ENCODE data around the gene PHLPP1.
A peak's percentile ranks its signal among the peaks of the same experiment; 100 is the strongest.

Gene PHLPP1

DNA sequence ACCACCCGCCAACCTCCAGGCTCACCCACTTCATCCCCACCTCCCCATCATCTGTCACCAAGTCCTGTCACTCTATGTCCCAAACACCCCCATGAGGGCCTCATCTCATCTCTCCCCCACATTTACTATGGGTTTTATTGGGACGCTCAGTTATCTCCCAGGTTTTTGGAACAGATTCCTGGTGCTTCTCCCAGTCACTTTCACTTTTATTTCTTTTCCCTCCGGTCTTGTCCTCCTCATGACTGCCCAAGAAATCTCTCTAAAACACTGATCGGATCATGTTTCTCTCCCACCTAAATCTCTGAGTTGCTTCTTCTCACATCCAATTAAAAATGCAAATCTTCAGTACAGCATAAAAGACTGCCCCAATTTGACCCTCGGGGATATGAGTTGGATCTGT, 273.1 kb downstream of the PHLPP1 start:
- no peak for DNase-seq

DNA sequence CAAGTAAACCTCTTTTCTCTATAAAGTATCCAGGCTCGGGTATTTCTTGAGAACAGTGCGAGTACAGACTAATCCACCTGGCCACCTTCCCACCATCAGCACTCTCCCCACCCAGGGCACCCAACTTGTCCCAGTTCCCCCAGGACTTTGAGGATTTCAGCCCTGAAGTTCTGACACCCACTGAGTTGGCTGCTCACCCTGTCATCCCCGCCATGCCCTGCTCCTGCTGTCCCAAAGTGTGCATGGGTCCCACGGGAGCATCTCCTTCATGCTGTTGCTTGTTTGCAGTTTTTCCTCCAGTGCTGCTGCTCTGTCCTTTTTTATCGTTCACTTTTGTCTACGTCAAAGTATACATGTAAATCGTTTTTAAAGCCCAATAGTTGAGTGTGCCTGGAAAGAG, 273.9 kb downstream of the PHLPP1 start:
- DNase-seq, result no peak

DNA sequence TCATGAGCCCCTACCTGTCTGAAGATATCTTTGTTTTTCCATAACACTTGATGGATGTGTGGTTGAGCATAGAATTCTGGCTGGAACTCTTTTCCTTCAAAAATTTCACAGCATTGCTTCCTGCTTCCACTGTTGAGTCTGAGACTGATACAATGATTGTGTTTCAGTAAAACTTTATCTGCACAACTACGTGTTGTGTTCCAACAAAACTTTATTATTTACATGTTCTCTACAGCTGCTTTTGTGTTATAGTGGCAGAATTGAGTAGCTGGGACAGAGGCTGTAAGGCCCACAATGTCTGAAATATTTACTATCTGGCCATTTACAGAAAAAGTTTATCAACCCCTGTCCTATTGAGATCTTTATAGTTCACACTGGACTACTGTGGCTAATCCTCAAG, 275.3 kb downstream of the PHLPP1 start:
- DNase-seq, result no peak

DNA sequence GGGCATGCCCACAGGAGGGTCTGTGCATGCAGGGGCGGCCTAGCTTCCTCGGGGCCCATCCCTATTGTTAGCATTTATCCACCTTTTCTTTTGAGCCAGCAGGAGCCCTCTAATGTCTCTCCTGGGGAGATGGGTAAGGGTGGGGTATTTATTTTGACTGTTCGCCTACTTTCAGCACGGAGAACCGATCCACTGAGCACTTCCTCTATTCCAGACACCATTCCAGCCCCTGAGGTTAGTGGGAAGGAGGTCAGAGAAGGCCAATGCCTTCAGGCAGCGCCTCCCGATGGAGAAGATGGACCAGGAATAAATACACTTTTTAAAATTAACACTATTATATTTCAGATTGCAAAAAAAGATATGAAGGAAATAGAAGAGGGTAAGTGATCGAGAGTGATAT, 276.0 kb downstream of the PHLPP1 start:
- DNase-seq, result no peak

DNA sequence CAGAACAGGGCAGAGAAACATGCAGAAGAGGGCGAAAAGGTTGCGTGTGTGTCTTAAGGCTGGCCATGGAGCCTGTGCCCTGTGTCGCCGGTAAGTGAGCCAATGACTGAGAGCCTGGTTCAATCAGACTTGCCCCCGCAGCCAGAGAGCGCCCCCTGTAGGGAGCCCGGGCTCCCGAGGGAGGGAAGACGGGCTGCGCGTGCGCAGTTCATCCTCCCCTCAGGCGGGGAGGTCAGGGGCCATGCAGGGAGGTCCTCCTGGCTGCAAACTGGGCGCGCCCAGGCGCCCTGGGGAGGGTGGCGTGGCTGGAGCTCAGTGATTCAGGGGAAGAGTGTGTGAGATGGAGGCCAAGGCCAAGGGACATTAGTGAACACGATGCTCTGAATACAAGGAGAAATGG, 276.6 kb downstream of the PHLPP1 start:
- DNase-seq, result no peak

DNA sequence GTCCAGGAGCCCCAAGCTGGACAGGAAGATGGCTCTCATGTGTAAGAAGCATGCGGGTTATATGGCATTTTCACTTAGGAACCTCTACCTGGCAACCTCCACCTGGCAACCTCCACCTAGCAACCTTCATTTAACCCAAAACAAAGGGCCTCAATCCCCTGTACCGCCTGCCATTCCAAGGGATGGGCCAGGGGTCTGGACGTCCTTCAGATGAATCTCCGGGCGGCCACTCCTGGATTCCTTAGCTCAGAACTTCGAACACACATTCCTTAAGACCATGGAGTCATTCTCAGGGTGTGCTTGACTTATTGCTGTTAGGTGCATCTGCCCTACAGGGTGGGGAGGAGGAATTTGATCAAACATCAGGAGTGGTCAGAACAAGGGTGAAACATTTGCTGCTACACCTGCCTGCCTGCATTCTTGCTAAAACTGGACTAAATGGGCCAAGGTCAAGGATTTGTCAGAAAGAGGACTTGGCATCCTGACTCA, 277.6 kb downstream of the PHLPP1 start:
- DNase-seq, result no peak

DNA sequence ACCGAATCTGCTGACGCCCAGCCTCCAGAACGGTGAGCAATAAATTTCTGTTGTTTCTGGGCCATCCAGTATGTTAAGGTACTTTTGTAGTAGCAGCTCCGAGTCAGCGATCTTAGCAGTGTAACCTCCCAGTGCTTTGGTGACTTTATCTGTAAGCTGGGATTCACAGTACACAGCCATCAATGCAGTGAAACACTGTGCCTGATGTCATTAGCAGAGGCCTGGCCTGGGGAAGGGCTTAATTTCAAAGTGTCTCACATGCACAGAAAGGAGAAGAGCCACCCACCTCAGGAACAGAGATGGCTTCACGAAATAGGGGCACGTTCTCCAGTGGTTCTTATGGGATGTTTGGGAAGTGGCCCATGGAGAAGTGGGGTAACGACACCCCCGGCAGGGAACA, 281.2 kb downstream of the PHLPP1 start:
- no peak for DNase-seq

DNA sequence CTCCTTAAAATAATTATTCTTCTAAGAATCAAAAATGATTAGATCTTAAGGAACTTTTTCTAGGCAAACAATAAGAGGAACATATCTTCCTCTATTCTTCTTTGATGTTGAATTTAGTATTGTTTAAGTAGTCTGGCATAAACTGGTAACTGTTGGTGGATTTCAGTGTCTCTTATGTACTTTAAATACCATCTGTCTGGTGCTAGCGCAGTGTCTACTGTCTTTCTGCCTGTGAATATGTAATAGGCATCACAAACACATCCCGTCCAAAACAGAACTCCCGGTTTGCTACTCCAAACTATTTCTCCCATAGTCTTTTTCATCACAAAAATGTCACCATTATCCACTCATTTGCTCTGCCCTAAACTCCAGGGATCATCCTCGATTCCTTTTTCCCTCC, 281.7 kb downstream of the PHLPP1 start:
- no peak for DNase-seq

DNA sequence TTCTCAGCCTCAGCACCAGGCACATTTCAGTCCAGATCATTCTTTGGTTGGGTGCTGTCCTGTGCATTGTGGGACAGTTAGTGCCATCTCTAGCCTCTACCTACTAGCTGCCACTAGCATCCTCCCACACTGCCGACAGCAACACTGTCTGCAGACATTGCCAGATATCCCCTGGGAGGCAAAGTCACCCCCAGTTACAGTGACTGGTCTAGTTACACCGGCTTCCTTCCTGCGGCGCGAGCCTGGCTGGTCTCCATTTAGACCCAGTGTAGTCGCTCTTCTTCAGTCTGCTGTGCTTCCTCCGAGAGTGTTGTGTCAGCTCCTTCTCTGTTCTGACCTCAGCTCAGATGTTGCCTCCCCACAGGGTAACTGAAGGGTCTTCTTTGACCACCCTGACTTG, 283.1 kb downstream of the PHLPP1 start:
- no peak for DNase-seq

DNA sequence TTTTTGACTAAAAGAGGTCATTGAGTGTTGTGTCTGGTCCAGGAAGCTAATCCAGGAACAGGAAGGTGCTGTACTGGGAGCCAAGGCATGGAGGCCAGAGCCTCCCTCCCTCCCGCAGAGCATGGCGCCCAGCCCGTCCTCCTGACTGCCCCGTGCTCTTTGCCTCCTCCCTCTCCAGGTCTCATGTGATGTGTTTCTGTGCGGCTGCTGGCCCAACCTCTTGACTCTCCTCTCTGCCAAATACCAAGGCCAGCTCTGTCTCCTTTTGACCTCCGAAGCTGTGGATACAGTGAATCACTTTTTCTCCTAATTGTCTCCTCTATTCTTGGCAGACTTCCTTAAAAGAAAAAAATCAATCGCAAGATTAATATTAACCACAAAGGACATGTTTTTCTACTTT, 284.1 kb downstream of the PHLPP1 start:
- DNase-seq, result no peak

DNA sequence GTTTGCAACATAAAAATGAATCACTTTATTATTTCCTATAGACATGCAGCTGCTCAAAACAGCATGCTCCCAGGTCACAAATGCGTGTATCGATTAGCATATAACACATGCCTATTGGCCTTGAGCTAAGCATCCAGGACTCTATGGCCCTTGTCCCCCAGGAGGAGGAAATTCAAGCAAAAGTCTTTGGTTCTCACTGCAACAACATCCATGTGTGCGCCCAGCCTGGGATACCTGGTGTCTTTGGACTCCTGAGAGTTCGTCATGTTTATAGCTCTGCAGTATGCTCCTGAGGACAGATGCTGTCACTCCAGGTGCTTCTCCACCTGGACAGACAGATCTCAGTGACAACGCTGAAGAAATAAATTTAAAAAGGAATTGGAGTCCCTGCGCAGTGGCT, 284.6 kb downstream of the PHLPP1 start:
- no peak for DNase-seq

DNA sequence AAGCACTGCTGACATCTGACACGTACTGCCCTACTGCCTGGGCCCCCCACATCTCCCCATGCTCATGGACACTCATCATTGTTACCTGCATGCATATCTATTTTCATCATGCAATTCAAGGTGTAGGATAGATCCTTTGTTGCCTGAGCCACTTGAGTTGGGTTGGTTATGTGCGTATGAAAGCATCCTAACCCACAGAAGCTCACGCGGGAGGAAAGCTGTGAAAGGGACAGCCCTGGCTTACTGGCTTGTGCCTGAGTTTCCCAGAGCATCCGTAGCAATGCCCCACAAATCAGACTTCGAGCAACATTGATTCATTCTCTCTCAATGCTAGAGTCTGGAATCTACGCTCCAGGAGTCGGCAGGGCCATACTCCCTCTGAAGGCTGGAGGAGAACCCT, 285.5 kb downstream of the PHLPP1 start:
- DNase-seq, result no peak

DNA sequence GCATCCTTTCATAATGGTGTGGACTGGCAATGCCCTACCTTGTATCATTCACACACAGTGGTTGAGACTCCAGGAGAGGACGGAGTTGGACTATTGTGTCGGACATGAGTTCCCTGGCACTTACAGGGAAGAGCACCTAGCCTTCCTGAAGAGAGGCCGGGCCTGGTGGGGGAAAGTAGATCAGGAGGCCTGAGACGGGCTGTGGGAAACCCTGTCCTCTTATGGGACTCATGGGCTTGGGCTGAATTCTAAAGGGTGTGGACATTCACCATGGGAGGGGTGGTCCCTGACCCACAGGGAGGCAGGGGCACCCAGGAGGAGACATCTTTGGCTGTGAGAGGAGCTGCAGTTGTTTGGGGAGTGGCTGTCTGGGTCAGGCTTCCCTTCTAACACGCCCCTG, 286.5 kb downstream of the PHLPP1 start:
- no peak for DNase-seq

DNA sequence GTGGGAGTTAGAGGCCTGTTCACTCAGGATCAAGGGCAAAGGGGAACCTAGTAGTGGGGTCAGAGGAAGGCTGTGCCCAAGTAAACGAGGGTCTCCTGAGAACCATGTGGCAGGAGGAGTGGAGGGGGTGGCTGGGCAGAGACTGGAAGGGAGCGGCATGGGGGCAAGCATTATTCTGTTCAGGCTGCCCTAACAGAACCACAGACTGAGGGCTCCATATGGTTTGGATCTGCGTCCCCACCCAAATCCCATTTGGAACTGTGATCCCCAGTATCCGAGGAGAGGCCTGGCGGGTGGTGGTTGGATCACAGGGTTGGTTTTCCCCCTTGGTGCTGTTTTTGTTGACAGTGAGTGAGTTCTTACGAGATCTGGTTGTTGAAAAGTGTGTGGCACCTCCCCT, 287.0 kb downstream of the PHLPP1 start:
- no peak for DNase-seq

DNA sequence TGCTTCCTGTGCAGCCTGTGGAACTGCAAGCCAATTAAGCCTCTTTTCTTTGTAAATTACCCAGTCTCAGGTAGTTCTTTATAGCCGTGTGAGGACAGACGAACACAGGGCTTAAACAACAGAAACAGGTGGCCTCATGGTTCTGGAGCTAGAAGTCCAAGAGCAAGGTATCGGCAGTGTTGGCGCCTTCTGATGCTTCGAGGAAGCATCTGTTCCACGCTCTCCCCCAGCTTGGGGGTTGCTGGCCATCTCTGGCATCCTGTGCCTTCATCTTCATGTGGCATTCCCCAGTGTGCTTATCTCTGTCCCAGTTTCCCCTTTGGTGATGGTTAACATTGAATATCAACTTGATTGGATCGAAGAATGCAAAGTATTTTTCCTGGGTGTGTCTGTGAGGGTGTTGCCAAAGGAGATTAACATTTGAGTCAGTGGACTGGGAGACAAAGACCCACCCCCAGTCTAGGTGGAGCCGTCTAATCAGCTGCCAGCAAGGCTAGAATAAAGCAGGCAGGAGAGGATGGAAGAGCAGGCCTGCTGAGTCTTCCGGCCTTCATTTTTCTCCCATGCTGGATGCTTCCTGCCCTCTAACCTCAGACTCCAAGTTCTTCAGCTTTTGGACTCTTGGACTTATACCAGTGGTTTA, 287.6 kb downstream of the PHLPP1 start:
- no peak for DNase-seq

DNA sequence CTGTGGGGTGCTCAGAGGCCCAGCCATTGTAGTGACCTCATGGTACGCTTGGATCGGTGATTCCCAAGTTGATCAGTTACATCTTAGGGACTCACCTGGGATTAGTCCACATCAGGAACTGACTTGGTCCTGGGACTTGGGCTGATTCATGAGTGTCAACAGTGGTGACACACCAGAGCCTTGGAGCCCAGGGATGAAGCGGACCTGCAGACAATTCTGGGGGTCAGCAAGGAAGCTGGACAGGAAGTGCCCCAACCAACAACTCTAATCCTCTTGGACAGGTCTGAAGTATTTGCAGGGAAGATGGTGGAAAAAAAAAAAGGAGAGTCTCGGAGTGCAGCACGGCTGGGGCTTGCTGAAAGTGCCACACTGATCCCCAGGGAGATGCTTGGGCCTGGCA, 288.6 kb downstream of the PHLPP1 start:
- no peak for DNase-seq

DNA sequence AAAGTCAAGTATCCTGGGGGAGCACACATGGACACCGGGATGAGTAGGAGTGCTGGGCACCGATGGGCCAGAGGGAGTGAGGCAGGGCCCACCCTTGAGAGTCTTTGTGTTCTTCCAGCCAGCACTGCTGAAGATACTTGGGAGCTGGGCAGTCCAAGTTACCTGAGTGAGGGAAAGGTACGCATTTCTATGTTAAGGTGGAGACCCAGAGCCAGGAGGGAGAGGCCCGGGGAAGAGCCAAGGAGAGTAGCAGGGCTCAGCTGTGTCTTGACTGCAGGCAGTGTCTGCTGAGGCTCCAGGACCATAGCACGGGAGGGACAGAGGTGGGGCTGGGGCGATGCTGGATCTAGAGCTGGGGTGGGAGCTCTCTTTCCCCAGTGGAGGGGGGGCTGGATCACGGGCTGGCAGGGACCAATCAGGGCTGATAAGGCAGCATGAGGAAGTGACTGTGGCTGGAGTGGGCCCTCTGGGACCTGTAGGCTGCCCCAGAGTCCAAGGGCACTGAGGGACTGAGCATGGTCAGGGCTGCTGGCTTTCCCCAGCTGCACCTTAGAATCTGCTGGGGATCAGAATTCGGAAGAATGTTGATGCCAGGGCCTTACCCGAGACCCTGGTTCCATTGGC, 289.2 kb downstream of the PHLPP1 start:
- no peak for DNase-seq

DNA sequence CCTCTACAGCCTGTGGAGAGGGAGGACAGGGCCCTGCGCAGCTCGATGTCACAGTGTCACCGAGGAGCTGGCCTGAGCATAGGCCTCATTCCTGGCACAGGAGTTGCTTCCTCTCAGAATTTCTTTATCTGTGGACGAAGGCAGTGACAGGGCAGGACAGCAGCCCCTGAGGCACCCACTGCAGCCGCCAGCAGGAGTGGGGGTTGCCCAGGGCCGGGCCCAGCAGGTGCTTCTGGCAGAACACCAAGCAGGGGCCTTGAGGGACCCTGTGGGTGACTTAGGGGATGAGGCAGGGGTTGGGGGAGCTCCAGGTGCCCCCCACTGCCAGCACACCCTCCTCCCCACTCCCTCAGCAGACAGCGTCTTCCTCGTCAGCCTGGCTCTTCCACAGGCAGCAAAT, 290.0 kb downstream of the PHLPP1 start:
- DNase-seq, result no peak

DNA sequence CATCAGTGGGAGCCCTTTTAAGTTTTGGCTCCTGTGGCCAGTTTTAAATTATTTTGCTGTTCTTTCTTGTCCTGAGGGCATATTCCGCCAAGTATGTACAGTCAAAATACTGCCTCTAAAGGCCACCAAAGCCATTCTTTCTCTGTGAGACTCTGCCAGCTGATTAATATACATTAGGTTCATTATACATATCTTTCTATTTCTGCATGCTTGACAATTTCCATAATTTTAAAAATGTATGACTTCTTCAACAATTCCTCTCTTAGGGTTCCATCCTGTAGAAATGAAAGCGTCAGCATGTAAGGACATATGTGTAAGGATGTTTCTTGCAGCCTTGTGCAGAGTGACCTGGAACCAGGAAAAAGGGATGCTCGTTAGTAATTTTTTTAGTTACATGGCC, 291.9 kb downstream of the PHLPP1 start:
- no peak for DNase-seq

DNA sequence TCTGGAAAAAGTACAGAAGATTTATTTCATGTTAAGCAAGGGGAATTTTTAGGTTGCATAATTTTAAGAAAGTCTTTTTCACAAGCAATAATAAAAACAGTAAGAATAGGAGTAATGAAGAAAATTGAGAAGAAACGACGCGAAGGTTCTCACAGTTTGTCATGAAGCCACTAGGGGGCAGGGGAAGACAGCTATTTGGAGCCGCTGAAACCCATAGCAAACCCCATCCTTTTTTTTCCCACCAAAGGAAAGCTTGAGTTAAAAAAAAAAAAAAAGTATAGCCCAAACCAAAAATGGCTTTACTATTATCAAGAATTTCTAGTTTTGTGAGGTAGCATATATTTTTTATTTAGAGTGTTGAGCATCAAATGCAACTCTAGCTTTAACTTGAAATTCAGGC, 300.9 kb downstream of the PHLPP1 start:
- peak; percentile 87 for DNase-seq

DNA sequence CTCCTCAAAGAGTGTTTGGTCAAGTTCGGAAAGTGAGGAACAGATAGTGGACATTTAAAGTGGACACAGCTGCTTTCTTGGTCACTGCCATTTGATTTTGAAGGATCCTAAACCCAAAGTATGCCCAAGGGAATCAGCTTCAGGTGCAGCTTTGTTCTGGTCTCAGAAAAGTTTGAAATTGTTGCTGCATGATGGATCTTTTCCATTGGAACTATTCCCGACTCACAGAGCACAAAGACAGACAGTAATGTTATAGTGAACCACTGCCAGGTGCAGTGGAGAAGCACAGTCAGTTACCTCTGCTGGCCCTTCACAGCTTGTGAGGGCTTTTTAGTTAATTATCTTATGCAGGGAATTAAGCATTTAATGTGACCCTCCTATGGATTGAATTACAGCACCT, 301.7 kb downstream of the PHLPP1 start:
- DNase-seq, result peak; percentile 63

DNA sequence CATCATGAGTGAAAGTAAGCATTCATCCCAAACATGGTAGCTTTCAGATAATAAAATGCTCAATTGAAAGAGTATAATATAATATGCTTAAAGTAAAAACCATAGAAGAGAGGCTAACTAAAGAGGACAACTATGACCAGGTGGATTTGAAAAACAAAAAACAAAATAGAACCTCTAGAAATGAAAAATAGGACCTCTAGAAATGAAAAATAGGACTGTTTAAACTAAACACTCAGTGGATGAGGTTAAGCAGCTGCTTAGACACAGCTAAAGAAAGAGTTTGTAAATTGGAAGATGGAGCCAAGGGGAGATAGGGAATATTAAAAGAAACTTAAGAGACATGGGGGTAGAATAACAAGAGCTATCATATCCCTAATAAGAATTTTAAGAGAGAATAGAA, 302.6 kb downstream of the PHLPP1 start:
- DNase-seq, result no peak

DNA sequence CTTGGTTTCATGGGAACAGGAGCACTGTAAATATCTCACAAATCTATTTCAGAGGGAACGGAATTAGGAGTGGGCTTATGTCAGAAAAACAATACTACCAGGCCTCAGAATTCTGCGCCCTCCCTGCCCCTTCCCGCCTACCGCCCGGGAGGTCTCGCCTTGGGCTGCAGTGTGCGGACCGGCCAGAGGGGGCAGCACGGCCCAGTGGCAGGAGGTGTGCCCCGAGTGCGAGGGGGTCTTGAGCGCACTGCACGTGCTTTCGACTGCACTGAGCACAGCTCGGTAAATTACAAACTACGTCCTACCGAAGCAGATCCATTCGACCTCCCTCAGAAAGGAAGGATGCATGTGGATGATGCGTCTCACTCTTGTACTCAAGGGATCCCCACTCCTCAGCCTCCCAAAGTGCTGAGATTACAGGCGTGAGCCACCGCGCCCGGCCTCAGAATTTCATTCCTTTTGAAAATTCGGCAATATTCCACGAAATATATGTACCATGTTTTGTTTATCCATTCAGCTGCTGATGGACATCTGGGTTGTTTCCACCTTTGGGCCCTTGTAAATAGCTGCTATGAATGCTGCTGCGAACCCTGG, 307.2 kb downstream of the PHLPP1 start:
- DNase-seq, result no peak

DNA sequence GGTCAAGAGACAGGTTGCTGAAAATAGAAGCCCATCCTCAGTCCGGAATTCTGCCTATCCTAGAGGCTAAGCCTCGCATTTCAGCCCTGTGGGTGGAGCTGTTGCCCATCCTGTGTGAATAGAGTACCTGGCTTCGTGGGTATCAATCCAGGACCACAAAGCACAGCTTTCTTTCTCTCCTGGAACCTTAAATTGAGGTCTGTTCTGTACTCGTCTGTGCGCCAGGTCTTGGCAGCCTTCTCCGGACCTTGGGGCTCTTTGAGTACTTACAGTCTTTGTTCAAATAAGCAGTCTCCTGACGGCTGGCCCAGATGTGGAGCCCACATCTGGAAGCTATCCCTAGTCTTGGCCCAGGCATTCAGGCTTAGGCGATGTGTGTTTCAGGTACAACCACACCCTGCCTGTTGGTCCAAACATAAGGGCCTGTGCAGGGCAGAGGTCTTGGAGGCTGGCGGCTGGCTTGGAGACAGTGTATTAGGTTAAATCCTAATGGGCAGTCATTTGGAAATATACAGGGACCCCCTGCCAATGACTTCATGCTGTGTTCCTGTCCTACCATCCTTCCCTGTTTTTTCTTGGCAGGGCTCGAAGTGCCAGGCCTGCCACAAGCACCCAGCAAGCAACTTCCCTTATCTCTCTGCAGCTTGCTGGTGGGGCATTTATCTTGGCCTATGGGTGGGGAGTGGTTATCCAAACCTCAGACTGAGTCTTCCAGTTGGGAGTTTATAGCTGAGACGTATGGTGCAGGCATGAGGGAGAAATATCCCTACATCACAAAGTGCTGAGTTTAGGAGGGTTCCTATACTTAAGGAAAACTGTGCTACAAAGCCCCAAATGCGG, 310.1 kb downstream of the PHLPP1 start:
- peak; percentile 62 for DNase-seq

Measured in NCI-H146 (cell line).